Measurements from ENCODE around the gene PRODH2.

DNA sequence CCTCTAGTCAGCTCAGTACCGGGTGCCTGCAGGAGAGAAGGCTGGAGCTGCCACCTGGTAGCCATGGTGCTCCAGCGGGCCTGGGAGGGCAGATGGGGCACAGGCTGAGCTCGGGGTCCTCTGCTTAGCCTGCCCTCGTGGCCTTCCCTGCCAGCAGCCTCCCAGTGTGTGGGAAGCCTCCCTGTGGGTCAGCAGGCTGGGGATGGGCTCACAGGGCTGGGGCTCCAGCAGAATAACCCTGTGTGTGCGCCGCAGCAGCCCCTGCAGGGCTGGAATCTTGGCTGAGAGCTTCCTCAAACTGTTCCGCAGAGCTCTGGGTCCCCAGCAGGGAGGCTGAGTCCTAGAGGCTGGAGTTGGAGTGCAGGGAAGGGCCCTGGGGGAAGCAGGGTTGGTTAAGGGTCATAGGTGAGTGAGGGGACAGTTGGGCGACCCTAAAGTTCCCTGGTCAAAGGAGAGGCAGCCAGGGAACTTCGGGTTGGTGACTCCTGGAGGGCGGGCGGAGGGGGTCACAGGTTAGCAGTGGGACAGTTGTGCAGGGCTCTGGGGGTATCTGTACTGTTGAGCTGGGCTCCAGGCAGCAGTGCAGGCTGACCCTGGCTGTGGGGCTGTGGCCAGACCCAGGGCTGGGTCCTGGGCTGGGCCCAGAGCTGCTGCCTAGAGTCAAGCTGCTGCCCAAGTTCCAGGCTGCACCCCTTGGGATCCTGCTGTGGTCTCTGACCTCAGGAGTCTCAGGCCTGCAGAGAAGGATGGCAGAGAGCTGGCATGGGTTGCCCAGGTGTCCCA lies 23.3 kb downstream of the PRODH2 start:
- TF ChIP-seq, protein P1, sequence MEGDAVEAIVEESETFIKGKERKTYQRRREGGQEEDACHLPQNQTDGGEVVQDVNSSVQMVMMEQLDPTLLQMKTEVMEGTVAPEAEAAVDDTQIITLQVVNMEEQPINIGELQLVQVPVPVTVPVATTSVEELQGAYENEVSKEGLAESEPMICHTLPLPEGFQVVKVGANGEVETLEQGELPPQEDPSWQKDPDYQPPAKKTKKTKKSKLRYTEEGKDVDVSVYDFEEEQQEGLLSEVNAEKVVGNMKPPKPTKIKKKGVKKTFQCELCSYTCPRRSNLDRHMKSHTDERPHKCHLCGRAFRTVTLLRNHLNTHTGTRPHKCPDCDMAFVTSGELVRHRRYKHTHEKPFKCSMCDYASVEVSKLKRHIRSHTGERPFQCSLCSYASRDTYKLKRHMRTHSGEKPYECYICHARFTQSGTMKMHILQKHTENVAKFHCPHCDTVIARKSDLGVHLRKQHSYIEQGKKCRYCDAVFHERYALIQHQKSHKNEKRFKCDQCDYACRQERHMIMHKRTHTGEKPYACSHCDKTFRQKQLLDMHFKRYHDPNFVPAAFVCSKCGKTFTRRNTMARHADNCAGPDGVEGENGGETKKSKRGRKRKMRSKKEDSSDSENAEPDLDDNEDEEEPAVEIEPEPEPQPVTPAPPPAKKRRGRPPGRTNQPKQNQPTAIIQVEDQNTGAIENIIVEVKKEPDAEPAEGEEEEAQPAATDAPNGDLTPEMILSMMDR (IDR thresholded peaks at IDR 0.05): no peak
- TF ChIP-seq POLR2A (IDR thresholded peaks at IDR 0.05): no peak
